UCSD-AML1 (cell line): ENCODE results near the gene NRL.
A peak's percentile ranks its signal among the peaks of the same experiment; 100 is the strongest.

Source experiments
- DNase-seq: peaks from one replicate; lab custom pipeline; 2025; ENCODE audit not compliant: unreplicated experiment; lab: John Stamatoyannopoulos, UW

The NRL gene

GRCh38 chr14:24068711-24069410, 45.9 kb downstream of the NRL start:
- DNase-seq, result no peak

- DNase-seq, result no peak
These were observed 47.3 kb downstream of the NRL start for GRCh38 chr14:24067133-24068082.

GRCh38 chr14:24066496-24067132, 48.1 kb downstream of the NRL start:
- DNase-seq, result no peak

- no peak for DNase-seq
These were observed 49.3 kb downstream of the NRL start for GRCh38 chr14:24065408-24065807.

- no peak for DNase-seq
These were observed 49.9 kb downstream of the NRL start for GRCh38 chr14:24064856-24065255.

GRCh38 chr14:24064091-24064795, 50.5 kb downstream of the NRL start:
- no peak for DNase-seq

GRCh38 chr14:24063263-24063836, 51.4 kb downstream of the NRL start:
- DNase-seq, result no peak

GRCh38 chr14:24062216-24062980, 52.4 kb downstream of the NRL start:
- no peak for DNase-seq

- DNase-seq, result no peak
These were observed 53.5 kb downstream of the NRL start for GRCh38 chr14:24060984-24061913.

- DNase-seq, result no peak
These were observed 54.3 kb downstream of the NRL start for GRCh38 chr14:24060443-24060842.

- no peak for DNase-seq
These were observed 54.8 kb downstream of the NRL start for GRCh38 chr14:24059841-24060388.

- no peak for DNase-seq
These were observed 55.7 kb downstream of the NRL start for GRCh38 chr14:24058951-24059475.

GRCh38 chr14:24058260-24058950, 56.3 kb downstream of the NRL start:
- DNase-seq, result peak; percentile 19

- no peak for DNase-seq
These were observed 56.9 kb downstream of the NRL start for GRCh38 chr14:24057867-24058259.

- no peak for DNase-seq
These were observed 57.5 kb downstream of the NRL start for GRCh38 chr14:24057271-24057670.

GRCh38 chr14:24056800-24057184, 58.0 kb downstream of the NRL start:
- DNase-seq, result no peak

GRCh38 chr14:24055971-24056799, 58.6 kb downstream of the NRL start:
- no peak for DNase-seq
